ENCODE data around the gene NABP2.

- no peak for TF ChIP-seq CTCF (IDR thresholded peaks at IDR 0.05)
- TF ChIP-seq JUN (IDR thresholded peaks at IDR 0.05): no peak
These were observed 11.8 kb upstream of the NABP2 start for GRCh38 chr12:56212361-56212760.
